NCI-H2107 (cell line): Measurements from ENCODE around the gene OSM.
"Not testable (repeated sequence)": the region's sequence is repeated elsewhere in the genome, so short reads cannot be mapped to it uniquely, and the experiment has no call there.

Source experiments
- DNase-seq: peaks from one replicate; lab custom pipeline; 2025; lab: John Stamatoyannopoulos, UW

The OSM gene

GRCh38 chr22:30244066-30244465, 22.6 kb downstream of the OSM start:
- no peak for DNase-seq

GRCh38 chr22:30243661-30244060, 23.0 kb downstream of the OSM start:
- no peak for DNase-seq

- DNase-seq, result no peak
Measured at GRCh38 chr22:30241576-30242371, 24.9 kb downstream of the OSM start.

- DNase-seq, result no peak
Measured at GRCh38 chr22:30240541-30241417, 25.9 kb downstream of the OSM start.

GRCh38 chr22:30239488-30240405, 26.9 kb downstream of the OSM start:
- DNase-seq, result no peak

- DNase-seq, result no peak
Measured at GRCh38 chr22:30238661-30239487, 27.8 kb downstream of the OSM start.

GRCh38 chr22:30238136-30238535, 28.5 kb downstream of the OSM start:
- DNase-seq, result no peak

- DNase-seq, result no peak
Measured at GRCh38 chr22:30236875-30237274, 29.8 kb downstream of the OSM start.

GRCh38 chr22:30235687-30236170, 30.9 kb downstream of the OSM start:
- no peak for DNase-seq

- DNase-seq, result no peak
Measured at GRCh38 chr22:30234786-30235470, 31.7 kb downstream of the OSM start.

GRCh38 chr22:30234325-30234724, 32.3 kb downstream of the OSM start:
- not testable (repeated sequence) for DNase-seq

- DNase-seq, result no peak
Measured at GRCh38 chr22:30233582-30233981, 33.1 kb downstream of the OSM start.

- DNase-seq, result no peak
Measured at GRCh38 chr22:30232716-30233218, 33.9 kb downstream of the OSM start.

GRCh38 chr22:30230787-30231461, 35.7 kb downstream of the OSM start:
- no peak for DNase-seq

GRCh38 chr22:30230330-30230729, 36.3 kb downstream of the OSM start:
- no peak for DNase-seq

GRCh38 chr22:30228509-30229359, 37.9 kb downstream of the OSM start:
- no peak for DNase-seq

- no peak for DNase-seq
Measured at GRCh38 chr22:30227438-30228228, 39.0 kb downstream of the OSM start.
